Stimulated activated naive CD8-positive, alpha-beta T cell treated with anti-CD3 and anti-CD28 coated beads, Interleukin-15, Interleukin-2, amounts not matched to agents 100 ng/mL and 50 ng/mL, for 24 hours (primary cell): ENCODE measurements around the gene RALGPS2.
A peak's percentile ranks its signal among the peaks of the same experiment; 100 is the strongest.
"Not testable (repeated sequence)": the region's sequence is repeated elsewhere in the genome, so short reads cannot be mapped to it uniquely, and the experiment has no call there.

Experiments
- H3K27ac Mint-ChIP-seq: one replicate; pipeline ENCODE4 v1.8.0; 2021; ENCODE audit warnings: mild to moderate bottlenecking, mixed read lengths
- H3K27me3 Mint-ChIP-seq: one replicate; pipeline ENCODE4 v1.8.0; 2021; ENCODE audit warnings: mixed read lengths
- H3K36me3 Mint-ChIP-seq: one replicate; pipeline ENCODE4 v1.8.0; 2021; ENCODE audit warnings: low read depth, mixed read lengths
- H3K4me1 Mint-ChIP-seq: one replicate; pipeline ENCODE4 v1.8.0; 2021; ENCODE audit warnings: low read depth, mixed read lengths
- H3K4me3 Mint-ChIP-seq: one replicate; pipeline ENCODE4 v1.8.0; 2021; ENCODE audit warnings: mild to moderate bottlenecking, mixed read lengths
- H3K9me3 Mint-ChIP-seq: one replicate; pipeline ENCODE4 v1.8.0; 2021; ENCODE audit warnings: mixed read lengths

RALGPS2 gene

GRCh38 chr1:178740491-178740890 is 15.4 kb downstream of the RALGPS2 start:
- peaks cover 21% of the 10 kb centered on the region for H3K36me3 Mint-ChIP-seq
- H3K27ac Mint-ChIP-seq, result no peak overlapping the region
- no peak overlapping the region for H3K4me3 Mint-ChIP-seq
- H3K27me3 Mint-ChIP-seq, result no peaks in the 10 kb centered on the region
- H3K4me1 Mint-ChIP-seq, result peaks cover 3% of the 10 kb centered on the region
- H3K9me3 Mint-ChIP-seq, result peaks cover 5% of the 10 kb centered on the region

DNA sequence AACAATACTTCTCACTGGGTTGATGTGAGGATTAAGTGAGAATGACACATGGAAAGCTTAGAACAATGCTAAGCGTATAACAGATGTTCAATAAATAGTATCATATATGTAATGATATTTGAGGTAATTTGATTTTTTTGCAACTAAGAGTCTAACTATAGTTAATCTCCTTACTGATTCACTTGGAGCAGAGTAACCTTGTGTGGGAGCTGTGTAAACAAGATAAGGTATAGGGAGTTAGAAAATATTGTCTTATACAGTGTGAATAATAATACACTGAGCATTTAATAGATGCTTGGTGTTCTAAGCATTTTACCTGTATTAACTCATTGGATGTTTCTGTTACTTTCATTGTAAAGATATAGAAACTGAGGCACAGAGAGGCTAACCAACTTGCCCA is 15.9 kb downstream of the RALGPS2 start:
- Mint-ChIP-seq H3K27ac (no peak overlapping the region), H3K36me3 (peaks cover 21% of the 10 kb centered on the region), H3K27me3 (no peaks in the 10 kb centered on the region), H3K4me1 (peaks cover under 1% of the 10 kb centered on the region), H3K9me3 (peaks cover 5% of the 10 kb centered on the region), H3K4me3 (no peak overlapping the region)

DNA sequence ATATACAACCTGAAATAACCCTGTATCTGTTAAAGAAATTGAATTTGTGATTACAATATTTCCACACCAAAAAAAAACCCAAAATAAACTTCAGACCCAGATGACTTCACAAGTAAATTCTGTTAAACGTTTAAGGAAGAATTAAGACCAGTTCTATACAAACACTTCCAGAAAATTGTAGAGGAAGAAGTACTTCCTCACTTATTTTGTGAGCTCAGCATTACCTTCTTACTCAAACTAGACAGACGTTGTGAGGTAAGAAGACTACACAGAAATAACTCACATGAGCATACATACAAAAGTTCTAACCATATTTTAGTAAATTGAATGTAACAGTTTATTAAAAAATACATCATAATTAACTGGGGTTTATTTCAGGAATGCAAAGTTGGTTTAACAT is 18.8 kb downstream of the RALGPS2 start:
- Mint-ChIP-seq H3K9me3 (peaks cover 5% of the 10 kb centered on the region), H3K4me1 (no peaks in the 10 kb centered on the region), H3K27me3 (no peaks in the 10 kb centered on the region), H3K4me3 (no peak overlapping the region), H3K36me3 (peaks cover 21% of the 10 kb centered on the region), H3K27ac (no peak overlapping the region)

- Mint-ChIP-seq H3K4me1 (no peaks in the 10 kb centered on the region), H3K27me3 (no peaks in the 10 kb centered on the region), H3K4me3 (no peak overlapping the region), H3K36me3 (peaks cover 21% of the 10 kb centered on the region), H3K27ac (no peak overlapping the region), H3K9me3 (peaks cover 5% of the 10 kb centered on the region)
Measured at GRCh38 chr1:178745260-178745659, 20.2 kb downstream of the RALGPS2 start.

- Mint-ChIP-seq H3K27ac (no peak overlapping the region), H3K4me3 (no peak overlapping the region), H3K9me3 (peaks cover 5% of the 10 kb centered on the region), H3K27me3 (no peaks in the 10 kb centered on the region), H3K36me3 (peaks cover 24% of the 10 kb centered on the region), H3K4me1 (no peaks in the 10 kb centered on the region)
Measured at GRCh38 chr1:178746345-178746744, 21.3 kb downstream of the RALGPS2 start.

DNA sequence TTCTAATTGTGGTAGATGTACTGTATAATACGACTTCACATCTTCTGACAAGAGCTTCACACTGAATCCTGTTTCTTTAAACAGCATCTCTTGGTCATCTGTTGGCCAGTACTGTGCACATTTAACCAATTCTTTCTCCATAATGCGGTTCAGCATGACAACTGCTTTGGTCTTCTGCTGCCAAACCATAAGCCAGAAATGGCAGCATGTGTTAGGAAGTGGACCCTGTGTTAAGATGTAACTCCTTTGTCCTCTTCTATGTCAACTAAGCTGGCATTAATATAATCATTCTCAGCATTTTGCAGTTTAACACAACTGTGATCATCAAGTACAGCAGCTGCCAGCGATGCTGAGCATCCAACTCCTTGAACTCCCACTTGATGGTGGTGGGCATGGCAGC is 22.3 kb downstream of the RALGPS2 start:
- not testable (repeated sequence) for H3K27ac Mint-ChIP-seq, H3K4me3 Mint-ChIP-seq, H3K9me3 Mint-ChIP-seq, H3K27me3 Mint-ChIP-seq, H3K4me1 Mint-ChIP-seq
- H3K36me3 Mint-ChIP-seq, result peaks cover 19% of the 10 kb centered on the region

GRCh38 chr1:178749581-178750166 is 24.6 kb downstream of the RALGPS2 start:
- Mint-ChIP-seq H3K9me3 (no peaks in the 10 kb centered on the region), H3K36me3 (peaks cover 4% of the 10 kb centered on the region), H3K27me3 (no peaks in the 10 kb centered on the region), H3K4me3 (no peak overlapping the region), H3K27ac (no peak overlapping the region), H3K4me1 (no peaks in the 10 kb centered on the region)

DNA sequence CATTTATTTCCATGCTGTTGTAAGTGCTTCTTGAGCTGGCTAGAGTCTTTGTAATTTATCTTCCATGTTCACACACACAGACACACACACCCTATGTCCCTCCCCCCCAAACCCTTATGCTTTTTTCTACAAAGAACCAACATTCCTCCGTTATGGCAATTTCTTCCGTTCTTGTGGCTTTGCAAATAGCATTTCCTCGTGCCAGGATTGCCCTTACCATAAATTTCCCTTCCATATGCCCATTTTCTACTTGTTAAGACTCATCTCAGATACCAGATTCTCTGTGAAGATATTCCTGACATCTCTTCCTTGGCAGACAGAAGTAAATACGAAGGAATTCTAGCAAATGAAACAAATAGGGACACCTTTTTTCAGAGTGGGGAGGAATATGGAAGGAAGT is 26.0 kb downstream of the RALGPS2 start:
- Mint-ChIP-seq H3K27ac (no peak overlapping the region), H3K4me1 (no peaks in the 10 kb centered on the region), H3K9me3 (no peaks in the 10 kb centered on the region), H3K4me3 (no peak overlapping the region), H3K27me3 (no peaks in the 10 kb centered on the region), H3K36me3 (peaks cover 15% of the 10 kb centered on the region)

DNA sequence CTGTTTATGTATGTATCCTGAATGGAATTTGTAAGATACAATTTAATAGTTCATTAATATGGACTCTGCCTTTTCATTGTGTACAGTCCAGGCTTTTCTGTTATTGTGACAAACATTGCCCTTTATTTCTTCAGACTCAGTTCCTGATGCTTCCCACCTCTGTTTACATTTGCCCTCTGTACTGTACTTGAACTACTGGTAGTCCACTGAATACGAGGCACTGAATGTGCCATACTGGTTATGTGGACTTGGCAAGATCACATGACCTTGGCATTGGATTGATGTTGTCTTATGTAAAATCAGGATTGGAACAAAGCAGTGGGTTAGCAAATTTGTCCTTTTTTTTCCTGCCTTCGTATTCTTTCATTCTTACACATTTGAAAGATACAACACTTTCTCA is 27.8 kb downstream of the RALGPS2 start:
- Mint-ChIP-seq H3K36me3 (peaks cover 16% of the 10 kb centered on the region), H3K4me3 (no peak overlapping the region), H3K27ac (no peak overlapping the region), H3K4me1 (no peaks in the 10 kb centered on the region), H3K9me3 (no peaks in the 10 kb centered on the region), H3K27me3 (no peaks in the 10 kb centered on the region)

GRCh38 chr1:178754655-178755256 is 29.7 kb downstream of the RALGPS2 start:
- not testable (repeated sequence) for H3K4me3 Mint-ChIP-seq, H3K4me1 Mint-ChIP-seq
- H3K36me3 Mint-ChIP-seq, result peaks cover 25% of the 10 kb centered on the region

GRCh38 chr1:178768423-178768822 is 43.4 kb downstream of the RALGPS2 start:
- H3K4me3 Mint-ChIP-seq, result no peak overlapping the region
- peaks cover 41% of the 10 kb centered on the region for H3K36me3 Mint-ChIP-seq
- H3K27ac Mint-ChIP-seq, result no peak overlapping the region
- peaks cover 4% of the 10 kb centered on the region for H3K4me1 Mint-ChIP-seq
- peaks cover 25% of the 10 kb centered on the region for H3K9me3 Mint-ChIP-seq
- H3K27me3 Mint-ChIP-seq, result no peaks in the 10 kb centered on the region

More at GRCh38 chr1:178754655-178755256, 29.7 kb downstream of the RALGPS2 start:
- H3K27me3 Mint-ChIP-seq, H3K27ac Mint-ChIP-seq: not testable (repeated sequence)
- peaks cover 11% of the 10 kb centered on the region for H3K9me3 Mint-ChIP-seq

DNA sequence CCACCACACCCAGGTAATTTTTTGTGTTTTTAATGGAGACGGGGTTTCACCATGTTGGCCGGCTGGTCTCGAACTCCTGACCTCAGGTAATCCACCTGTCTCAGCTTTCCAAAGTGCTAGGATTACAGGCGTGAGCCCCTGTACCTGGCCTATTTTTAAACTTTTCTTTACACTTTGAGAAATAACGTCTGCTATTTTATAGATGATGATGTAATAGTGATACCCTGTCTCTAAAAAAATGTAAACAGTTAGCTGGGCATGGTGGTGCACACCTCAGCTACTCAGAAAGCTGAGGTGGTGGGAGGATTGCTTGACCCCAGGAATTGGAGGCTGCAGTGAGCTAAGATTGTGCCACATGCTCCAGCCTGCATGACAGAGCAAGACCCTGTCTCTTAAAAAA is 47.9 kb downstream of the RALGPS2 start:
- H3K4me1 Mint-ChIP-seq, result no peaks in the 10 kb centered on the region
- no peaks in the 10 kb centered on the region for H3K9me3 Mint-ChIP-seq
- H3K27ac Mint-ChIP-seq, result no peak overlapping the region
- no peak overlapping the region for H3K4me3 Mint-ChIP-seq
- no peaks in the 10 kb centered on the region for H3K27me3 Mint-ChIP-seq
- H3K36me3 Mint-ChIP-seq, result peaks cover 7% of the 10 kb centered on the region

DNA sequence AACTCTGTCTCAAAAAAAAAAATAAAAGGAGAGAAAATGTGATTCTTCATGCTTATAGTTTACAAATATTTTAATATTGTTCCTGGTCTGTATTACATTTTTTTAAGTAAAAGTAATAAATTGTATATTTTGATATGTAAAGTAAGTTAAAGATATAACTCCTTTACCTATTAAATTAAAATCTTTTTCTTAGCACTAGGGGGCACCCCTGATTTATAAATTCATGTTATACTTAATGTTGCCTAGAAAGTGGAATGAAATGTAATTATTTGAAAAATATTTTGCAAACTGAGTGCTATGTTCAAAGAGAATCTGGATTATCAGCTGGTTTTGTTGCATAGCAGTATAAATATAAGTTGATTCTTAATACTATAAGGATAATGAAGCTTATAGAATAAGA is 49.2 kb downstream of the RALGPS2 start:
- Mint-ChIP-seq H3K9me3 (no peaks in the 10 kb centered on the region), H3K36me3 (peaks cover 4% of the 10 kb centered on the region), H3K27me3 (no peaks in the 10 kb centered on the region), H3K4me3 (no peak overlapping the region), H3K4me1 (no peaks in the 10 kb centered on the region), H3K27ac (no peak overlapping the region)

DNA sequence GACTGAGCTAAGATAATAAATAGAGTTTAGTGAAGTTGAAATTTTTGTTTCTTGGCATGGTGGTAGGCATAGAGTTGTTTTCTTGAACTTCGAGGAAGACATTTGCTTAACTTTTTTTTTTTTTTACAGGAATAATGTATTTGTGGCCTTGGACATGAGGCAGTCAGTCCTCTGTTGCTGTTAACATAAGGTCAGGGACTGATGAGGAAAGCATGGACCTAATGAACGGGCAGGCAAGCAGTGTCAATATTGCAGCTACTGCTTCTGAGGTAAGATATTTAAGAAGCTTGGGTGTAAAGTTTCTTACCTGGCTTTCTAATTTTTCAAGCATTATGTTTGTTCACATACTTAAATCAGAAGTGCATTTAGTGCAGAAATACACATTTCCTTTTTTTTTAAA is 51.5 kb downstream of the RALGPS2 start:
- Mint-ChIP-seq H3K4me1 (no peaks in the 10 kb centered on the region), H3K4me3 (no peak overlapping the region), H3K9me3 (no peaks in the 10 kb centered on the region)

GRCh38 chr1:178781533-178782330 is 56.7 kb downstream of the RALGPS2 start:
- Mint-ChIP-seq H3K27ac (peak overlapping the region; percentile 26), H3K4me1 (peaks cover 30% of the 10 kb centered on the region), H3K27me3 (no peaks in the 10 kb centered on the region), H3K36me3 (peaks cover 6% of the 10 kb centered on the region), H3K9me3 (no peaks in the 10 kb centered on the region), H3K4me3 (no peak overlapping the region)

More for the DNA sequence above, 51.5 kb downstream of the RALGPS2 start:
- Mint-ChIP-seq H3K36me3 (peaks cover 4% of the 10 kb centered on the region), H3K27me3 (no peaks in the 10 kb centered on the region), H3K27ac (no peak overlapping the region)
